ENCODE data around the gene LNX1. TPM values are rescaled to one million over a fixed set of nuclear protein-coding genes. Genes with fewer than 3 reads are reported as not detected.

LNX1 gene
- total RNA-seq, 4 donors from 2014 or later = 11.9 to 66.5 (median 41.3) TPM

- TF ChIP-seq CTCF (IDR thresholded peaks at IDR 0.05; ENCODE audit: low read depth) = no peak
Observed at GRCh38 chr4:53601251-53601764, 10.0 kb upstream of the LNX1 start.

- TF ChIP-seq CTCF (IDR thresholded peaks at IDR 0.05; ENCODE audit: low read depth) = no peak
Observed at GRCh38 chr4:53599632-53600031, 8.3 kb upstream of the LNX1 start.

- TF ChIP-seq CTCF (IDR thresholded peaks at IDR 0.05; ENCODE audit: low read depth) = no peak
Observed at GRCh38 chr4:53598901-53599300, 7.6 kb upstream of the LNX1 start.

GRCh38 chr4:53598483-53598882, 7.2 kb upstream of the LNX1 start:
- no peak for TF ChIP-seq CTCF (IDR thresholded peaks at IDR 0.05; ENCODE audit: low read depth)

GRCh38 chr4:53596901-53597300, 5.6 kb upstream of the LNX1 start:
- no peak for TF ChIP-seq CTCF (IDR thresholded peaks at IDR 0.05; ENCODE audit: low read depth)

- TF ChIP-seq CTCF (IDR thresholded peaks at IDR 0.05; ENCODE audit: low read depth) = no peak
Observed at GRCh38 chr4:53595834-53596233, 4.5 kb upstream of the LNX1 start.

- TF ChIP-seq CTCF (IDR thresholded peaks at IDR 0.05; ENCODE audit: low read depth) = no peak
Observed at GRCh38 chr4:53595204-53595603, 3.9 kb upstream of the LNX1 start.
